HCT116 (cell line): ENCODE results near the gene BBS10. TPM values are rescaled to one million over a fixed set of nuclear protein-coding genes. Genes with fewer than 3 reads are reported as not detected.

ENCODE experiments used
- ATAC-seq: fragments of 200-7000 bp; cut with Tn5 transposase; 2 replicates; pipeline ENCODE4 v1.9.1; 2020; ENCODE audit warnings: mild to moderate bottlenecking, moderate library complexity
- BruUV-seq: library from RNA; stranded (reverse); fragments of 400-500 nt; replicated peaks from 2 replicates; lab custom pipeline; 2021; lab: Mats Ljungman, UMichigan
- CTCF ChIA-PET: fragments of 300-600 bp; sonication (Branson Sonifier 250); formaldehyde crosslinking; loops from one replicate; lab custom pipeline; 2021; ENCODE audit warnings: antibody characterized with exemption; lab: Charles Lee
- POLR2A ChIA-PET: fragments of 300-600, 350-600 bp; sonication (Branson Sonifier 250); formaldehyde crosslinking; loops from one replicate; lab custom pipeline; 2021; ENCODE audit warnings: antibody characterized with exemption; lab: Charles Lee
- RAD21 ChIA-PET, 2 experiments: fragments of 300-600 bp; sonication (Branson Sonifier 250); formaldehyde crosslinking; loops; one replicate each; lab custom pipeline; 2023; ENCODE audit warnings: low total read pairs in 2 of 2; ENCODE audit not compliant: uncharacterized antibody in 2 of 2, unreplicated experiment in 2 of 2, low non-redundant PET in 1 of 2; lab: Charles Lee
- DNase-seq: peaks from one replicate; pipeline ENCODE4 v3.0.0-alpha.2; 2010; ENCODE audit warnings: low read depth, low spot score
- H2AFZ ChIP-seq: fragments of 200-600 bp; shearing (Covaris generic), sonication (generic); 2 replicates; pipeline ENCODE4 v1.6.1; 2017; ENCODE audit warnings: low read depth, mixed run types, mixed read lengths, antibody characterized with exemption, low read length; ENCODE audit not compliant: poor library complexity, severe bottlenecking
- H3K27ac ChIP-seq: 2 replicates; pipeline ENCODE4 v1.5.1; 2012; ENCODE audit warnings: low read depth, low read length
- H3K27me3 ChIP-seq: fragments of 200-600 bp; sonication (generic); 2 replicates; pipeline ENCODE4 v1.6.1; 2016; ENCODE audit warnings: mixed run types, low read length, mixed read lengths; ENCODE audit not compliant: insufficient read depth
- H3K36me3 ChIP-seq, 2 experiments: fragments of 200-500 bp in 1 of 2; fragments of 200-600 bp in 1 of 2; sonication (Bioruptor generic) in 1 of 2; sonication (generic) in 1 of 2; 2 replicates each; pipeline versions ENCODE4 v1.5.1 to v1.6.1; 2014 to 2016; ENCODE audit warnings: low read length in 2 of 2, inconsistent platforms in 1 of 2, mixed read lengths in 1 of 2, mixed run types in 1 of 2; ENCODE audit not compliant: insufficient read depth in 2 of 2, control insufficient read depth in 1 of 2
- H3K4me1 ChIP-seq, 2 experiments: fragments of 200-600 bp in 1 of 2; sonication (generic) in 1 of 2; 2 replicates each; pipeline versions ENCODE4 v1.5.1 to v1.6.1; 2012 to 2017; ENCODE audit warnings: low read length in 2 of 2, inconsistent platforms in 1 of 2, mild to moderate bottlenecking in 1 of 2, mixed read lengths in 1 of 2, mixed run types in 1 of 2, moderate library complexity in 1 of 2; ENCODE audit not compliant: insufficient read depth in 2 of 2, control insufficient read depth in 1 of 2
- H3K4me2 ChIP-seq: fragments of 200-600 bp; sonication (generic); 2 replicates; pipeline ENCODE4 v1.6.1; 2017; ENCODE audit warnings: mixed run types, low read length, mixed read lengths
- H3K4me3 ChIP-seq, 2 experiments: fragments of 200-600 bp in 1 of 2; sonication (generic) in 1 of 2; replicated peaks in 1 of 2; 2 replicates each; pipeline ENCODE4 v1.5.1; 2011 to 2016; ENCODE audit warnings: low read length in 2 of 2, control low read depth in 1 of 2, low read depth in 1 of 2, mild to moderate bottlenecking in 1 of 2, mixed read lengths in 1 of 2, mixed run types in 1 of 2
- H3K79me2 ChIP-seq: fragments of 200-600 bp; sonication (generic); 2 replicates; pipeline ENCODE4 v1.6.1; 2017; ENCODE audit warnings: mild to moderate bottlenecking, mixed run types, low read length, moderate library complexity, mixed read lengths; ENCODE audit not compliant: insufficient read depth
- H3K9ac ChIP-seq: fragments of 200-600 bp; sonication (generic); 2 replicates; pipeline ENCODE4 v1.6.1; 2016; ENCODE audit warnings: low read length, mixed read lengths
- H3K9me2 ChIP-seq: fragments of 200-600 bp; sonication (generic), shearing (Covaris generic); 2 replicates; pipeline ENCODE4 v1.6.1; 2017; ENCODE audit warnings: mixed run types, mild to moderate bottlenecking, moderate library complexity; ENCODE audit not compliant: insufficient read depth
- H3K9me3 ChIP-seq, 2 experiments: fragments of 200-500 bp in 1 of 2; fragments of 200-600 bp in 1 of 2; sonication (Bioruptor generic) in 1 of 2; sonication (generic) in 1 of 2; 2 replicates each; pipeline ENCODE4 v1.6.1; 2014 to 2017; ENCODE audit warnings: low read length in 2 of 2, mixed read lengths in 2 of 2, inconsistent platforms in 1 of 2, low read depth in 1 of 2, mild to moderate bottlenecking in 1 of 2, mixed run types in 1 of 2, moderate library complexity in 1 of 2; ENCODE audit not compliant: control insufficient read depth in 1 of 2, insufficient read depth in 1 of 2
- H4K20me1 ChIP-seq: fragments of 200-600 bp; sonication (generic), shearing (Covaris generic); 2 replicates; pipeline ENCODE4 v1.6.1; 2017; ENCODE audit warnings: mixed run types, mild to moderate bottlenecking, moderate library complexity; ENCODE audit not compliant: insufficient read depth
- CBX3 ChIP-seq: IDR thresholded peaks from 2 replicates; pipeline ENCODE4 v1.6.1; 2012; ENCODE audit warnings: low read depth
- CTCF ChIP-seq, 3 experiments: fragments of 200-600 bp in 1 of 3; sonication (generic) in 1 of 3; IDR thresholded peaks in 2 of 3; conservative IDR thresholded peaks in 1 of 3; 2 replicates each; pipeline ENCODE4 v1.5.1; 2012 to 2017; ENCODE audit warnings: low read depth in 2 of 3, low read length in 2 of 3, antibody characterized with exemption in 1 of 3, borderline replicate concordance in 1 of 3, control low read depth in 1 of 3, mild to moderate bottlenecking in 1 of 3, mixed read lengths in 1 of 3, mixed run types in 1 of 3, moderate library complexity in 1 of 3; ENCODE audit not compliant: insufficient read depth in 1 of 3
- EGR1 ChIP-seq: IDR thresholded peaks from 2 replicates; pipeline ENCODE4 v1.6.1; 2012; ENCODE audit warnings: low read depth
- EZH2 ChIP-seq: fragments of 200-600 bp; sonication (generic); IDR thresholded peaks from 2 replicates; pipeline ENCODE4 v1.6.1; 2017; ENCODE audit warnings: antibody characterized with exemption, mixed run types
- EZH2phosphoT487 ChIP-seq: fragments of 200-600 bp; IDR thresholded peaks from 2 replicates; pipeline ENCODE4 v1.6.1; 2018; ENCODE audit warnings: antibody characterized with exemption, borderline replicate concordance
- FOSL1 ChIP-seq: IDR thresholded peaks from 2 replicates; pipeline ENCODE4 v1.6.1; 2012; ENCODE audit warnings: low read depth
- JUND ChIP-seq: IDR thresholded peaks from 2 replicates; pipeline ENCODE4 v1.6.1; 2012
- POLR2AphosphoS5 ChIP-seq: IDR thresholded peaks from 2 replicates; pipeline ENCODE4 v1.6.1; 2011; ENCODE audit warnings: mild to moderate bottlenecking, low read depth, low read length, moderate library complexity
- RAD21 ChIP-seq: IDR thresholded peaks from 2 replicates; pipeline ENCODE4 v1.6.1; 2012; ENCODE audit warnings: low read depth, mild to moderate bottlenecking
- REST ChIP-seq: IDR thresholded peaks from 2 replicates; pipeline ENCODE4 v1.6.1; 2012; ENCODE audit warnings: low read depth
- SIN3A ChIP-seq: IDR thresholded peaks from 2 replicates; pipeline ENCODE4 v1.6.1; 2012; ENCODE audit warnings: low read depth
- TCF7L2 ChIP-seq: IDR thresholded peaks from 2 replicates; pipeline ENCODE4 v1.7.0; 2011; ENCODE audit warnings: borderline replicate concordance, inconsistent platforms; ENCODE audit not compliant: insufficient read depth, insufficient read length; ENCODE audit errors: extremely low read depth
- YY1 ChIP-seq: IDR thresholded peaks from 2 replicates; pipeline ENCODE4 v1.6.1; 2011; ENCODE audit warnings: low read length, low read depth, moderate library complexity, mild to moderate bottlenecking; ENCODE audit not compliant: insufficient replicate concordance; ENCODE audit errors: extremely low read depth
- ZNF274 ChIP-seq: fragments of 200-500 bp; sonication (Bioruptor generic); IDR thresholded peaks from 2 replicates; pipeline ENCODE4 v1.6.1; 2014; ENCODE audit warnings: mild to moderate bottlenecking, low read depth, low read length, inconsistent platforms
- intact Hi-C: fragments of 100-400 bp; cut with micrococcal nuclease; formaldehyde crosslinking; loops from 2 replicates; pipeline ENCODE4 v1.10.0; 2022
- total RNA-seq: library from RNA; stranded (reverse); gene quantifications from one replicate; pipeline ENCODE4 v1.2.1, GENCODE V29; 2021; ENCODE audit not compliant: unreplicated experiment

Gene BBS10
- total RNA-seq, 1 experiment from 2014 or later, result 27.1 TPM

DNA sequence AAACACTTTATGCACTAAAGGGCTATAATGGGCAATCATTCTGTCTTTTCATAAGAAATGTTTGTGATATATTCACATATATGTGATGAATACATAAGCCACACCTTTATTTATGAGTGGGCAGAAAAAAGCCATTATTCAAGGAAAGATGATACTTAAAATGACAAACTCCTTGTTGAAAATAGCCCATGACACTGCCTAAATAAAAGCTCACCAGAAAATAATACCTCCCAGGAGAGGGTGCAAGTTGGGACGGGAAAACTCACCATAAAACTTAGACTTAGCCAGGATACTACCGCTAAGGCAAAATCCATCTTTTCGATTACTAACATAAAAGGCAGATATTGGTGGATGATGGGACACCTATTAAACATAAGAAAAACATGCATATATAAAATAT lies 35.8 kb upstream of the BBS10 start:
- no peaks in the 10 kb centered on the region for H3K9me2 ChIP-seq
- H3K27me3 ChIP-seq, result no peaks in the 10 kb centered on the region
- RAD21 ChIA-PET, result no interaction called here
- no peak overlapping the region for H3K9ac ChIP-seq
- H3K4me3 ChIP-seq, result no peak overlapping the region
- no peaks in the 10 kb centered on the region for H3K9me3 ChIP-seq
- no peak for DNase-seq
- intact Hi-C loops, result no loop called here
- no peaks in the 10 kb centered on the region for H4K20me1 ChIP-seq
- ATAC-seq, result no peak
- CTCF ChIA-PET, result no interaction called here
- H2AFZ ChIP-seq, result no peak overlapping the region
- H3K4me2 ChIP-seq, result no peak overlapping the region
- POLR2A ChIA-PET, result no interaction called here
- no peak for TF ChIP-seq FOSL1
- TF ChIP-seq EGR1, result no peak
- no peak for TF ChIP-seq YY1
- no peak for TF ChIP-seq ZNF274
- no peak for TF ChIP-seq TCF7L2
- no peak for TF ChIP-seq JUND
- no peak for TF ChIP-seq RAD21
- no peak for TF ChIP-seq CBX3
- TF ChIP-seq SIN3A, result no peak
- TF ChIP-seq EZH2, result no peak
- no peak for TF ChIP-seq POLR2AphosphoS5
- no peak for TF ChIP-seq EZH2phosphoT487
- TF ChIP-seq CTCF (IDR thresholded peaks at IDR 0.05 in 2 of 3, conservative IDR thresholded peaks at IDR 0.05 in 1 of 3; ENCODE audit: borderline replicate concordance in 1 of 3, insufficient read depth in 1 of 3, low read depth in 2 of 3, low read length in 2 of 3), result no peak
- no peak for TF ChIP-seq REST
- H3K27ac ChIP-seq, result no peak overlapping the region
- peaks cover 0 to 29% of the 10 kb centered on the region in 2 experiments; a peak in 2 of 4 replicates for H3K36me3 ChIP-seq
- H3K4me1 ChIP-seq, result no peaks in the 10 kb centered on the region
- no peaks in the 10 kb centered on the region for H3K79me2 ChIP-seq
- no TSS peak for BruUV-seq
